ENCODE data around the gene CLUH.

DNA sequence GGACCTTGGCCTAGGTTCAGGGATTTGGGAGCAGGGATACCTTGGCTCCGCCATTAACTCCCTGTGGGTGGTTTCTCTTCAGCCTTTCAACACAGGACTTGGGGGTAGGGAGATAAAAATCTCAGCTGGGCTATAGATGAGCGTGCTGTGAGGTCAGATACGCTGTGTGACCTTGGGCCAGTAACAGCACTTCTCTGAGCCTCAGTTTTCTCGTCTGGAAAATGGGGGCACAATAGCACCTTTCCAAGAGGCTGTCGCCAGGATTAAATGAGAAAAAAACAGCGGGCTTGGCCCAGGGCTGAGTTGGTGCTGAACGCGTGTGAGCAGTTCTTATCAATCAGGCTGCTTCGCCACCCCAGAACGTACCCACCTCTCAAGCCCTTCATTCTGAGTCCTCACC is 20.2 kb upstream of the CLUH start:
- TF ChIP-seq EP300 (IDR thresholded peaks at IDR 0.05) (no peak), POLR2AphosphoS5 (IDR thresholded peaks at IDR 0.05) (no peak), POLR2A (IDR thresholded peaks at IDR 0.05) (no peak)
- TF ChIP-seq, protein P1, sequence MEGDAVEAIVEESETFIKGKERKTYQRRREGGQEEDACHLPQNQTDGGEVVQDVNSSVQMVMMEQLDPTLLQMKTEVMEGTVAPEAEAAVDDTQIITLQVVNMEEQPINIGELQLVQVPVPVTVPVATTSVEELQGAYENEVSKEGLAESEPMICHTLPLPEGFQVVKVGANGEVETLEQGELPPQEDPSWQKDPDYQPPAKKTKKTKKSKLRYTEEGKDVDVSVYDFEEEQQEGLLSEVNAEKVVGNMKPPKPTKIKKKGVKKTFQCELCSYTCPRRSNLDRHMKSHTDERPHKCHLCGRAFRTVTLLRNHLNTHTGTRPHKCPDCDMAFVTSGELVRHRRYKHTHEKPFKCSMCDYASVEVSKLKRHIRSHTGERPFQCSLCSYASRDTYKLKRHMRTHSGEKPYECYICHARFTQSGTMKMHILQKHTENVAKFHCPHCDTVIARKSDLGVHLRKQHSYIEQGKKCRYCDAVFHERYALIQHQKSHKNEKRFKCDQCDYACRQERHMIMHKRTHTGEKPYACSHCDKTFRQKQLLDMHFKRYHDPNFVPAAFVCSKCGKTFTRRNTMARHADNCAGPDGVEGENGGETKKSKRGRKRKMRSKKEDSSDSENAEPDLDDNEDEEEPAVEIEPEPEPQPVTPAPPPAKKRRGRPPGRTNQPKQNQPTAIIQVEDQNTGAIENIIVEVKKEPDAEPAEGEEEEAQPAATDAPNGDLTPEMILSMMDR (IDR thresholded peaks at IDR 0.05): no peak
